Stomach smooth muscle (tissue), 2 donors: ENCODE measurements around the gene AGPS.
"Not testable (repeated sequence)": the region's sequence is repeated elsewhere in the genome, so short reads cannot be mapped to it uniquely, and the experiment has no call there.

Experiments used
- H3K27ac ChIP-seq: one replicate; pipeline ENCODE4 v1.7.0; 2013; ENCODE audit warnings: mild to moderate bottlenecking, low read length, inconsistent platforms
- H3K27me3 ChIP-seq, 2 donors: one replicate each; pipeline ENCODE4 v1.7.0; 2013; ENCODE audit warnings: low read length in 2 of 2; ENCODE audit not compliant: insufficient read depth in 2 of 2, control insufficient read depth in 1 of 2
- H3K36me3 ChIP-seq, 2 donors: one replicate each; pipeline ENCODE4 v1.7.0; 2013; ENCODE audit warnings: low read length in 2 of 2; ENCODE audit not compliant: control insufficient read depth in 2 of 2, insufficient read depth in 2 of 2
- H3K4me1 ChIP-seq: one replicate; pipeline ENCODE4 v1.7.0; 2013; ENCODE audit warnings: low read length; ENCODE audit not compliant: control insufficient read depth, insufficient read depth
- H3K4me3 ChIP-seq, 2 donors: one replicate each; pipeline ENCODE4 v1.7.0; 2013; ENCODE audit warnings: low read length in 2 of 2
- H3K9ac ChIP-seq, 2 donors: one replicate each; pipeline ENCODE4 v1.7.0; 2013; ENCODE audit warnings: low read length in 2 of 2, mild to moderate bottlenecking in 1 of 2
- H3K9me3 ChIP-seq, 2 donors: one replicate each; pipeline ENCODE4 v1.7.0; 2013; ENCODE audit warnings: low read length in 2 of 2; ENCODE audit not compliant: control insufficient read depth in 2 of 2
- donor health status: healthy.
- donor health status: Pancreatic carcinoma.

The AGPS gene

DNA sequence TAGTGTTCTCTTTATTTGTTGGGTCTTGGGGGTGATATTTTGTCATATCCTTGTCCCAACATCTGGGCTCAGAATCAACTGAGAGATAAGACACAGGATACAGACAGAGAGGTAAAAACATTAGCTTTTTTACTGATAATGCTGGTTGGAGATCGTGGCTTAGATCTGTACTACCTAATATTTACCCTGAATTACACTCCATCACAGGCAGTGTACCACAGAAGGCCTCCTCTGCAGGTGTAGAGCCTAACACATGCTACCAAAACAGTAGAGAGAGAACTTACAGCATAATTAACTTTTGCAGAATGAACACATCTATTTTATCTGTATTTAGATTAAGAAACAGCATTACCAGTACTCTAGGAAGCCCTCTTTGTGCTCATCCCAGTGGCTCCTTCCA is 6.8 kb downstream of the AGPS start:
- Histone ChIP-seq H3K9me3 (no peaks in the 10 kb centered on the region), H3K36me3 (no peaks in the 10 kb centered on the region), H3K4me3 (no peak overlapping the region), H3K27ac (no peak overlapping the region), H3K4me1 (no peaks in the 10 kb centered on the region), H3K9ac (no peak overlapping the region), H3K27me3 (no peaks in the 10 kb centered on the region)

- no peaks in the 10 kb centered on the region for H3K27me3 ChIP-seq
- no peak overlapping the region for H3K9ac ChIP-seq
- H3K4me1 ChIP-seq = no peaks in the 10 kb centered on the region
- no peak overlapping the region for H3K27ac ChIP-seq
- H3K36me3 ChIP-seq = no peaks in the 10 kb centered on the region
- H3K4me3 ChIP-seq = no peak overlapping the region
- no peaks in the 10 kb centered on the region for H3K9me3 ChIP-seq
Observed at GRCh38 chr2:177400337-177400923, 7.9 kb downstream of the AGPS start.

DNA sequence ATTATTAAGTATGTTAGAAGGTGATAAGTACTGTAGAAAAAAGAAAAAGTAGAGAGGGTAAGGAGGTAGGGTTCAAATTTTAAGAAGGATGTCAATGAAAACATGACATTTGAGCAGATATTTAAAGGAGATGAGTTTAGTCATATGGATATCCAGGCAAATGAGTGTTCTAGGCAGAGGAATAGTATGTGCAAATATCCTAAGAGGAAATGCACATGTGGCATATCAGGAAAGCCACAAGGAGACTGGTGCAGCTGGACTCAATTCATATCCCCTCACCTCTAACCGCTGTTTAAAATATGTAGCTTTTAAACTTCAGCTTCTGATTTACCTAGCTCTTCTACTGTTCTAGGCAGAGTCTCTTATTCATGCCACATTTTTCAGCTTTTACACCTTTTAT is 9.5 kb downstream of the AGPS start:
- H3K9me3 ChIP-seq = no peaks in the 10 kb centered on the region
- H3K9ac ChIP-seq = no peak overlapping the region
- no peak overlapping the region for H3K4me3 ChIP-seq
- no peaks in the 10 kb centered on the region for H3K4me1 ChIP-seq
- no peaks in the 10 kb centered on the region for H3K36me3 ChIP-seq
- H3K27me3 ChIP-seq = no peaks in the 10 kb centered on the region
- H3K27ac ChIP-seq = no peak overlapping the region

GRCh38 chr2:177403838-177404237 is 11.3 kb downstream of the AGPS start:
- no peaks in the 10 kb centered on the region for H3K27me3 ChIP-seq
- H3K36me3 ChIP-seq = no peaks in the 10 kb centered on the region
- H3K9me3 ChIP-seq = no peaks in the 10 kb centered on the region
- H3K4me3 ChIP-seq = no peak overlapping the region
- no peak overlapping the region for H3K9ac ChIP-seq
- peaks cover 4% of the 10 kb centered on the region for H3K4me1 ChIP-seq
- H3K27ac ChIP-seq = no peak overlapping the region

DNA sequence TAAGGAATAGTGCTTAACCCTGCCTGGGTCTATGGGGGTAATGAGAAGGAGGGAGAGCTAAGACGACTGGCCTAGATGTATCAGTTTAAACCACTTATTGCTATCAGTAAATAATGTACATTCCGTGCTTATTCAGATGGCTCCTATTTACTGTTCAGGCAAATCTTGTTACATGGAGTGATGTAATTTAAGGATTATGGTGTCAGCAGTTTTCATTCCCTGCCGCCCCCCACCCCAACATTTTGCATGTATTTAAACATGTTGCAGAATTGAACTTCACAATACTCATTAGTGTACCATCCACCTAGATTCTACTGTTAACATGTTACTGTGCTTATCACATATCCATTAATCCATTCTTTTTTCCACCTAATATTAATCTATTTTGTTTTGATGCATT is 11.7 kb downstream of the AGPS start:
- Histone ChIP-seq H3K4me3 (no peak overlapping the region), H3K27ac (no peak overlapping the region), H3K9ac (no peak overlapping the region), H3K9me3 (no peaks in the 10 kb centered on the region), H3K36me3 (no peaks in the 10 kb centered on the region), H3K4me1 (peaks cover 4% of the 10 kb centered on the region), H3K27me3 (no peaks in the 10 kb centered on the region)

DNA sequence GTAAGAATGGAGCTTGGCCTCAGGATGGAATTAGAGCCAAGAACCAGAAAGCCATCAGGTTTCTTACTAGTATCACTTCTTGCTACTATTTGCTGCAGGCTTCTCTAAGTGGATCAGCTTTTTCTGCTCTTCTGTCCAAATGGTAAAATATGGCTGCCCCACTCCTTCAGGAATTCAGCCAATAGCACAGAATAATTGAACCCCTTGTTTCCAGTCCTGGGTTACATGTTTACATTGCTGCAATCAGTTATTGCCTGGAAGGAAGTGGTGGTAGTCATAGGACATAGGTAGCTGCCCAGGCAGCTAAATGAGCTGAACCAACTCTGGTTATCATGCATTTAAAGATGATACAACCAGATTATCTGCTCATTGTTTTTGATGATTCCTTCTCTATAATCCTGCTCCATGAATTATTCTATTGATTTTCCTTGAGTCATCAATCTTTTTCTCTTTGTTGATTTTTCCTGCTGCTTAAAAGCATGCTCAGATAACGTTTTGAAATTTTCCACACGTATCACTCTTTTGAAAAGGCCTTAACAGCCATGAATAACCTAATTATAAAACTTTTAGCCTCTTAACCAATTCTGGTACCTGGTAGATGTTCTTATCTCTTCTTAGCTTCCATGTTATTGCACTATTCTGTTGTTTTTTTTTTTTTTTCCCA is 12.6 kb downstream of the AGPS start:
- H3K9ac ChIP-seq = no peak overlapping the region
- no peak overlapping the region for H3K4me3 ChIP-seq
- H3K36me3 ChIP-seq = no peaks in the 10 kb centered on the region
- no peaks in the 10 kb centered on the region for H3K9me3 ChIP-seq
- H3K4me1 ChIP-seq = peaks cover 4% of the 10 kb centered on the region
- no peak overlapping the region for H3K27ac ChIP-seq
- H3K27me3 ChIP-seq = no peaks in the 10 kb centered on the region

GRCh38 chr2:177406182-177406581 is 13.6 kb downstream of the AGPS start:
- H3K27me3 ChIP-seq = no peaks in the 10 kb centered on the region
- H3K9ac ChIP-seq = no peak overlapping the region
- H3K4me1 ChIP-seq = peaks cover 4% of the 10 kb centered on the region
- H3K27ac ChIP-seq = no peak overlapping the region
- no peak overlapping the region for H3K4me3 ChIP-seq
- H3K36me3 ChIP-seq = no peaks in the 10 kb centered on the region
- H3K9me3 ChIP-seq = no peaks in the 10 kb centered on the region

DNA sequence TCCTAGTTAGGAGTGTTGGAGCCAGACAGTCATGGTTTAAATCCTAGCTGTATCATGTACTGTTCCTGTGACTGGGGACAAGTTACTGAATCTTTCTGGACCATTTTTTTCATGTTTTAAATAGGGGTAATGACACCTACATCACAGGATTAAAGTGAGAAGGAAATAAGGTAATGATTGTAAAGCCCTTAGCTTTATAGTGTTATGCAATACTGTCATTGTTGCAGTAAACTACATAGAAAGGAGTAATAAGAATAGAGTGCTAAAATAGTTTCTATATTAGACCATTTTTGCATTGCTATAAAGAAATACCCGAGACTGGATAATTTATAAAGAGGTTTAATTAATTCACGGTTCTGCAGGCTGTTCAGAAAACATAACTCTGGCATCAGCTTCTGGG is 14.5 kb downstream of the AGPS start:
- no peaks in the 10 kb centered on the region for H3K27me3 ChIP-seq
- H3K9me3 ChIP-seq = no peaks in the 10 kb centered on the region
- no peak overlapping the region for H3K9ac ChIP-seq
- H3K4me3 ChIP-seq = no peak overlapping the region
- H3K27ac ChIP-seq = no peak overlapping the region
- peaks cover 4% of the 10 kb centered on the region for H3K4me1 ChIP-seq
- no peaks in the 10 kb centered on the region for H3K36me3 ChIP-seq

- H3K4me3 ChIP-seq, H3K9ac ChIP-seq, H3K36me3 ChIP-seq, H3K27ac ChIP-seq, H3K9me3 ChIP-seq, H3K4me1 ChIP-seq, H3K27me3 ChIP-seq: not testable (repeated sequence)
Observed at GRCh38 chr2:177410629-177411028, 18.1 kb downstream of the AGPS start.

DNA sequence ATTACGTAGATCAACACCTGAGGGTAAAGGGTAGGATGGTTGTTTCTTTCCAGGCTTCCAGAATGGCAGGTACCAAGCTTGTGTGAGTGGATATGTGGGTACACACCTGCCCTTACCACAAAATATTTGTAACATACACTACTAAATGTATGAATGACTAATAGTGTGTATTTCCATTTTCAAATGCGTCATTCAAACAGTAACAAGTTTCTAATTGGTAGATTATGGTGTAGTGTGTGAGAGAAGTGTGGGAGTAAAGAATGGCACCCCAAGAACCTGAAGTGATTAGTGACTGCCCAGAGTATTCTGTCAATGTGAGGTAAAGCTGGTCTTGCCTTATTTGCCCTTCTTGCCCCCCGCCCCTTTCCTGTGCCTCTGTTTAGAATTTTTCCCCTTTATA is 21.1 kb downstream of the AGPS start:
- Histone ChIP-seq H3K4me1 (peaks cover under 1% of the 10 kb centered on the region), H3K36me3 (no peaks in the 10 kb centered on the region), H3K9me3 (no peaks in the 10 kb centered on the region), H3K4me3 (no peak overlapping the region), H3K9ac (no peak overlapping the region), H3K27me3 (no peaks in the 10 kb centered on the region), H3K27ac (no peak overlapping the region)

DNA sequence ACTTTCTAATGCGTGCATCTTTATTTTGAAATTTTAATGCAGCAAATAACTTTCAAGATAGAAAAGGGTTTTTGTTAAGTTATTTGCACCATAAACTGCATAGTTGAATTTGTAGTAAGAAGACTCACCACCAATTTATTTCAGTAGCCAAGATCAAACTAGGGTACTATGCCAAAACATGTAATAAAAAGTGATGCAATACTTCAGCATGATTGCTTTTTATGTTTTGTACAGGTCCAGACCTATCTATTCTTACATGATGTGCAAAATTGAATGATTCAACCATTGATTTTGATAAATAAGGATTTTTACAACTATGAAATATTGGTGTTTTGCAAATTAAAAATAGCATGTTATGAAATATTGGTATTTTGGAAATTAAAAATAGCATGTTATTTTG is 26.7 kb downstream of the AGPS start:
- no peak overlapping the region for H3K27ac ChIP-seq
- no peak overlapping the region for H3K9ac ChIP-seq
- H3K36me3 ChIP-seq = peaks cover 0 to 3% of the 10 kb centered on the region in 2 donors
- no peaks in the 10 kb centered on the region for H3K27me3 ChIP-seq
- no peaks in the 10 kb centered on the region for H3K4me1 ChIP-seq
- no peaks in the 10 kb centered on the region for H3K9me3 ChIP-seq
- no peak overlapping the region for H3K4me3 ChIP-seq
